ENCODE data around the gene MICALL1.

- TF ChIP-seq POLR2A (IDR thresholded peaks at IDR 0.05; ENCODE audit: low read length) (no peak), CHD4 (IDR thresholded peaks at IDR 0.05; ENCODE audit: borderline replicate concordance) (no peak), POLR2AphosphoS2 (conservative IDR thresholded peaks at IDR 0.05; ENCODE audit: low read length) (no peak), CTCF (IDR thresholded peaks at IDR 0.05) (no peak), RNF2 (IDR thresholded peaks at IDR 0.05; ENCODE audit: borderline replicate concordance, low read depth) (no peak), SMC3 (IDR thresholded peaks at IDR 0.05) (no peak), REST (IDR thresholded peaks at IDR 0.05) (no peak), GATA3 (IDR thresholded peaks at IDR 0.05; ENCODE audit: borderline replicate concordance) (no peak), RAD21 (conservative IDR thresholded peaks at IDR 0.05 in 1 of 2, IDR thresholded peaks at IDR 0.05 in 1 of 2) (no peak), RCOR1 (IDR thresholded peaks at IDR 0.05; ENCODE audit: low read depth, low read length) (no peak)
- TF ChIP-seq, protein P1, sequence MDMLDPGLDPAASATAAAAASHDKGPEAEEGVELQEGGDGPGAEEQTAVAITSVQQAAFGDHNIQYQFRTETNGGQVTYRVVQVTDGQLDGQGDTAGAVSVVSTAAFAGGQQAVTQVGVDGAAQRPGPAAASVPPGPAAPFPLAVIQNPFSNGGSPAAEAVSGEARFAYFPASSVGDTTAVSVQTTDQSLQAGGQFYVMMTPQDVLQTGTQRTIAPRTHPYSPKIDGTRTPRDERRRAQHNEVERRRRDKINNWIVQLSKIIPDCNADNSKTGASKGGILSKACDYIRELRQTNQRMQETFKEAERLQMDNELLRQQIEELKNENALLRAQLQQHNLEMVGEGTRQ (IDR thresholded peaks at IDR 0.05) = no peak
Measured at GRCh38 chr22:37862570-37863325, 43.3 kb upstream of the MICALL1 start.

All from A549 (cell line).